ENCODE measurements around the gene CLCA2. TPM values are rescaled to one million over a fixed set of nuclear protein-coding genes. Genes with fewer than 3 reads are reported as not detected.

CLCA2 gene
- total RNA-seq, 1 experiment from 2014 or later = 0.20 TPM

DNA sequence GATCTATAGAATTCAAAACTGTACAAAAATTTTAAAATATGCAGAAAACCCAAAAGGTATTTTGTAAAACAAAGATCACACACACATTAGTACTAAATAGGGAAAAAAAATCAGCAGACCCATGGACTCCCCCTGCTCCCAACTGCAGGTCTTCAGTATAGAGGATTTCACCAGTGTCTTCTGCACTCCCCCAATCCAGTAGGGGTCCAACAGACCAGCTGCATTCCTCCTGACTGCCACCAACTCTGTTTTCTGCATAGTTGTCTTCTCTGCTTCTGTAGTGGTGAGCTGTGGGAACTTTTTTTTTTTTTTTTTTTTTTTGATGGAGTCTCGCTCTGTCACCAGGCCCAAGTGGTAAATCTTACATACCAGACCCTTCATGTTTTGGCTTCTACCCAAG lies 21.9 kb downstream of the CLCA2 start:
- Histone ChIP-seq H3K4me2 (no peak overlapping the region), H3K9me2 (ENCODE audit: insufficient read depth) (no peaks in the 10 kb centered on the region), H3K36me3 (ENCODE audit: low read depth) (no peaks in the 10 kb centered on the region), H2AFZ (no peak overlapping the region), H3K4me3 (no peak overlapping the region), H4K20me1 (ENCODE audit: insufficient read depth) (no peaks in the 10 kb centered on the region), H3K4me1 (replicated peaks; ENCODE audit: insufficient read depth) (no peaks in the 10 kb centered on the region), H3F3A (ENCODE audit: insufficient read depth, low read depth) (no peaks in the 10 kb centered on the region), H3K27me3 (ENCODE audit: insufficient read depth, low read depth) (no peaks in the 10 kb centered on the region), H3K9me3 (ENCODE audit: insufficient read depth, low read depth) (no peaks in the 10 kb centered on the region), H3K79me2 (ENCODE audit: low read depth) (no peaks in the 10 kb centered on the region), H3K27ac (no peak overlapping the region)
- intact Hi-C loops (cut with micrococcal nuclease; ENCODE audit: unreplicated experiment) = no loop called here
- CTCF ChIA-PET = no interaction called here
- POLR2A ChIA-PET (ENCODE audit: unreplicated experiment) = no interaction called here
- no peak for DNase-seq
- BruUV-seq (replicated peaks) = no TSS peak
- TF ChIP-seq, protein P1, sequence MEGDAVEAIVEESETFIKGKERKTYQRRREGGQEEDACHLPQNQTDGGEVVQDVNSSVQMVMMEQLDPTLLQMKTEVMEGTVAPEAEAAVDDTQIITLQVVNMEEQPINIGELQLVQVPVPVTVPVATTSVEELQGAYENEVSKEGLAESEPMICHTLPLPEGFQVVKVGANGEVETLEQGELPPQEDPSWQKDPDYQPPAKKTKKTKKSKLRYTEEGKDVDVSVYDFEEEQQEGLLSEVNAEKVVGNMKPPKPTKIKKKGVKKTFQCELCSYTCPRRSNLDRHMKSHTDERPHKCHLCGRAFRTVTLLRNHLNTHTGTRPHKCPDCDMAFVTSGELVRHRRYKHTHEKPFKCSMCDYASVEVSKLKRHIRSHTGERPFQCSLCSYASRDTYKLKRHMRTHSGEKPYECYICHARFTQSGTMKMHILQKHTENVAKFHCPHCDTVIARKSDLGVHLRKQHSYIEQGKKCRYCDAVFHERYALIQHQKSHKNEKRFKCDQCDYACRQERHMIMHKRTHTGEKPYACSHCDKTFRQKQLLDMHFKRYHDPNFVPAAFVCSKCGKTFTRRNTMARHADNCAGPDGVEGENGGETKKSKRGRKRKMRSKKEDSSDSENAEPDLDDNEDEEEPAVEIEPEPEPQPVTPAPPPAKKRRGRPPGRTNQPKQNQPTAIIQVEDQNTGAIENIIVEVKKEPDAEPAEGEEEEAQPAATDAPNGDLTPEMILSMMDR (conservative IDR thresholded peaks at IDR 0.05) = no peak
- TF ChIP-seq EZH2 (IDR thresholded peaks at IDR 0.05; ENCODE audit: low read depth) = no peak

DNA sequence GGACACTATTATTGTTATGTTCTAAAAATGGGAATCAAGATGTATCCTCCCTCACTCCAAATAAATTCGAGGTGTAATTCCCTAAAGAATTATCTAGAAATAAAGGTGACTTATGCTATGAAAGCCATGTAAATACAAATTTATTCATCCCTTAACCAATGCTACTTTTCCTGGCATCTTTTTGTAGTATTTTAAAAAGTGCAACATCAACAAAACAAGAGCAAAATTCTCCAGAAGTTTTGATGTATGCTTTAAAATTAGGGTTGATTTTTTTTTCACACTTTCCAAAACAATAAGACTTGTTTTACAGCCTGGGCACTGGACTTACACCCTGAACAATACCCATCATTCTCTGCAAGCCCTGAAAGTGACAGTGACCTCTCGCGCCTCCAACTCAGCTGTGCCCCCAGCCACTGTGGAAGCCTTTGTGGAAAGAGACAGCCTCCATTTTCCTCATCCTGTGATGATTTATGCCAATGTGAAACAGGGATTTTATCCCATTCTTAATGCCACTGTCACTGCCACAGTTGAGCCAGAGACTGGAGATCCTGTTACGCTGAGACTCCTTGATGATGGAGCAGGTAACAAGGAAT lies 23.3 kb downstream of the CLCA2 start:
- TF ChIP-seq, protein P1 (conservative IDR thresholded peaks at IDR 0.05) = no peak
- no peak for TF ChIP-seq EZH2 (IDR thresholded peaks at IDR 0.05; ENCODE audit: low read depth)
- no peaks in the 10 kb centered on the region for H3K36me3 ChIP-seq (ENCODE audit: low read depth)
- no peak overlapping the region for H3K4me2 ChIP-seq
- no peak overlapping the region for H2AFZ ChIP-seq
- H3F3A ChIP-seq (ENCODE audit: insufficient read depth, low read depth) = no peaks in the 10 kb centered on the region
- H3K9me2 ChIP-seq (ENCODE audit: insufficient read depth) = no peaks in the 10 kb centered on the region
- no peak for DNase-seq
- no peaks in the 10 kb centered on the region for H3K4me1 ChIP-seq (replicated peaks; ENCODE audit: insufficient read depth)
- no peaks in the 10 kb centered on the region for H3K79me2 ChIP-seq (ENCODE audit: low read depth)
- ChIA-PET CTCF (no interaction called here), POLR2A (ENCODE audit: unreplicated experiment) (interaction anchor here (0.6 kb wide), 1 partner anchor 87 kb away, joined by 4 read pairs; no protein-coding TSS in a partner anchor)
- H3K9me3 ChIP-seq (ENCODE audit: insufficient read depth, low read depth) = no peaks in the 10 kb centered on the region
- no peak overlapping the region for H3K4me3 ChIP-seq
- BruUV-seq (replicated peaks) = no TSS peak
- H3K27me3 ChIP-seq (ENCODE audit: insufficient read depth, low read depth) = no peaks in the 10 kb centered on the region
- no peak overlapping the region for H3K27ac ChIP-seq
- H4K20me1 ChIP-seq (ENCODE audit: insufficient read depth) = no peaks in the 10 kb centered on the region
- intact Hi-C loops (cut with micrococcal nuclease; ENCODE audit: unreplicated experiment) = no loop called here

DNA sequence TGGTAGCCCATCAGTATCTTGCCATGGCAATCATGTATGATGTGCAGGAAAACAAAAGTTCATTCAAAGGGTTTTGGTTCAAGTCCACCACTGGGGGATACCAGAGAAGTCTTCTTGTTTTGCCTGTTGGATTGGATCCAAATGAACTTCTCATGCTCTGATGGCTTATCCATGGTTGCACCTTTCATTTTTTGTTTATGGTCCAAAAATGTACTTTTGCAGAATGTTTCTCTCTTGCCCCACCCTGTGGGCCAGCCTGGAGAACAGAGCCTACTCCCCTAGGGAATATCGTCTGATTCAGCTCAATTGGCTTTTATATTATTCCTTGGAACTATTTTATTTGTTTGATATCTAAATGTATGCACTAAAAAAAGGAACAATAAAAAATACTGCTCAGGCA lies 24.7 kb downstream of the CLCA2 start:
- H3F3A ChIP-seq (ENCODE audit: insufficient read depth, low read depth) = no peaks in the 10 kb centered on the region
- BruUV-seq (replicated peaks) = no TSS peak

More for the DNA sequence above, 24.7 kb downstream of the CLCA2 start:
- TF ChIP-seq, protein P1 (conservative IDR thresholded peaks at IDR 0.05) = no peak
- TF ChIP-seq EZH2 (IDR thresholded peaks at IDR 0.05; ENCODE audit: low read depth) = no peak
- Histone ChIP-seq H3K9me3 (ENCODE audit: insufficient read depth, low read depth) (no peaks in the 10 kb centered on the region), H3K27ac (no peak overlapping the region), H2AFZ (no peak overlapping the region), H3K4me3 (no peak overlapping the region), H3K4me1 (replicated peaks; ENCODE audit: insufficient read depth) (no peaks in the 10 kb centered on the region), H3K4me2 (no peak overlapping the region), H4K20me1 (ENCODE audit: insufficient read depth) (no peaks in the 10 kb centered on the region), H3K9me2 (ENCODE audit: insufficient read depth) (no peaks in the 10 kb centered on the region), H3K36me3 (ENCODE audit: low read depth) (no peaks in the 10 kb centered on the region), H3K27me3 (ENCODE audit: insufficient read depth, low read depth) (no peaks in the 10 kb centered on the region), H3K79me2 (ENCODE audit: low read depth) (no peaks in the 10 kb centered on the region)
- CTCF ChIA-PET = interaction anchor here (0.7 kb wide), 1 partner anchor 187 kb away, joined by 3 read pairs; no protein-coding TSS in a partner anchor
- intact Hi-C loops (cut with micrococcal nuclease; ENCODE audit: unreplicated experiment) = no loop called here
- no peak for DNase-seq
- POLR2A ChIA-PET (ENCODE audit: unreplicated experiment) = no interaction called here

Data from PC-9 (cell line).